GM18909 (cell line): Measurements from ENCODE around the gene AEBP2.
A peak's percentile ranks its signal among the peaks of the same experiment; 100 is the strongest.
"Not testable (repeated sequence)": the region's sequence is repeated elsewhere in the genome, so short reads cannot be mapped to it uniquely, and the experiment has no call there.

Source experiments
- ATAC-seq: cut with Tn5 transposase; IDR thresholded peaks from one replicate; pipeline ENCODE4 v1.9.1; 2021; ENCODE audit warnings: mild to moderate bottlenecking; ENCODE audit not compliant: unreplicated experiment, poor library complexity

Gene AEBP2, protein sequence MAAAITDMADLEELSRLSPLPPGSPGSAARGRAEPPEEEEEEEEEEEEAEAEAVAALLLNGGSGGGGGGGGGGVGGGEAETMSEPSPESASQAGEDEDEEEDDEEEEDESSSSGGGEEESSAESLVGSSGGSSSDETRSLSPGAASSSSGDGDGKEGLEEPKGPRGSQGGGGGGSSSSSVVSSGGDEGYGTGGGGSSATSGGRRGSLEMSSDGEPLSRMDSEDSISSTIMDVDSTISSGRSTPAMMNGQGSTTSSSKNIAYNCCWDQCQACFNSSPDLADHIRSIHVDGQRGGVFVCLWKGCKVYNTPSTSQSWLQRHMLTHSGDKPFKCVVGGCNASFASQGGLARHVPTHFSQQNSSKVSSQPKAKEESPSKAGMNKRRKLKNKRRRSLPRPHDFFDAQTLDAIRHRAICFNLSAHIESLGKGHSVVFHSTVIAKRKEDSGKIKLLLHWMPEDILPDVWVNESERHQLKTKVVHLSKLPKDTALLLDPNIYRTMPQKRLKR

DNA sequence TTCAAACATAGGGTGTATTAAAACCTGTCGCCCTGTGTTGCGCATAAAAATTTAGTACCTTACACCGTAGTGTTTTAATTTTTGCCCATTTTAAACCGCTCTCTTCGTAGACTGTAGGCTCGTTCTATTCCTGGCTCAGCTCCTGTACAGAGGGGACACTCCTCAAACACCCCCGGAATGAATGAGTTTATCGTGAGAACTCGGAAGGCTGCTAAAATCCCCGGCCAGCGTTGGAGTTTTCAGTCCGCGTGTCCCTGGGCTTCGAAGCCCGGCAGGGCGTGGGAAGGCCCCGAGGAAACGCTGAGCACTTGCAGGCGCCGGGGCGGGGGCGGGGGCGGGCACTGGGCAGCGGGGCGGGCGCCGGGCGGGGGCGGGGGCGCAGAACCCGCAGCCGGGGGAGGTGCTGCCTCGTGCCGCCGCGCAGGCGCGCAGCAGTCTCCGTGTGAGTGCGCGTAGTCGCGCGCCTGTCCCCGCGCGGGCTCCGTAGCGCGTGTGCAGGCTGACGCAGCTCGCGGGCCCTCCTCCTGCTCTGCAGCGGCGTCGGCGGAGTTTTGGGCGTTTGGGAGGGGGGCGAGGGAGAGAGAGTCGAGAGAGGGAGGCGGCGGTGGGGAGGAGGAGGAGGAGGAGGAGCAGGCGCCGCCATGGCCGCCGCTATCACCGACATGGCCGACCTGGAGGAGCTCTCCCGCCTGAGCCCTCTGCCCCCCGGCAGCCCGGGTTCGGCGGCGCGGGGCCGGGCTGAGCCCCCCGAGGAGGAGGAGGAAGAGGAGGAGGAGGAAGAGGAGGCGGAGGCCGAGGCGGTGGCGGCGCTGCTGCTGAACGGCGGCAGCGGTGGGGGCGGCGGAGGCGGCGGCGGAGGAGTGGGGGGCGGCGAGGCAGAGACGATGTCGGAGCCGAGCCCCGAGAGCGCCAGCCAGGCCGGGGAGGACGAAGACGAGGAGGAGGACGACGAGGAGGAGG lies at the start of gene AEBP2:
TSS of gene AEBP2 (plus strand) at position 434 of the 960 bp plus-strand sequence. CDS start at position 642, 208 bp downstream.
- ATAC-seq = peak; percentile 88

DNA sequence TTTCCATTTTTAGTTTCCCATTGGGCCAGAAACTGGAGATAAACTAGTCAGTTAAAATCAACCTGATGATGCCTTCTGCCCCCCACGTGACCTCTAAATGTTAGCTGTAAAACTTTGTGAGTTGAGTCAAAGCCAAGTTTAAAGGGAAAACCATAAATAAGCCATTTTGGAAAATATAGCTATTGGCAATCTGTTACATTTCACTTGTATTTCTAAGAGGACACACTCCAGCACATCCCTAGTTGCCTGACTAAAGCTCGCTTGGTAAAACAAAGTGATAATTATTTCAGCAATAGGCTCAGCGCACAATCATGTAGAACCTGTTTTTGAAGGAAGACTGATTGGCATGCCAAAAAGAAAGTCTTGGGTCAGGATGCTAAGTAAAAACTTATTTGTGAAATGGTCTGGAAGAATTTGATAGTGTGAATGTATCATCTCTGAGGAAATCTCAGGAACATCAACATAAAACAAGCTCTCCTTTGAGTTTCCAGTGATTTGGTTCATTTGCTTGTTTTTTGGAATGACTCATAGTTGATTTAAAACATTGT lies 49.2 kb upstream of the AEBP2 start:
- no peak for ATAC-seq

DNA sequence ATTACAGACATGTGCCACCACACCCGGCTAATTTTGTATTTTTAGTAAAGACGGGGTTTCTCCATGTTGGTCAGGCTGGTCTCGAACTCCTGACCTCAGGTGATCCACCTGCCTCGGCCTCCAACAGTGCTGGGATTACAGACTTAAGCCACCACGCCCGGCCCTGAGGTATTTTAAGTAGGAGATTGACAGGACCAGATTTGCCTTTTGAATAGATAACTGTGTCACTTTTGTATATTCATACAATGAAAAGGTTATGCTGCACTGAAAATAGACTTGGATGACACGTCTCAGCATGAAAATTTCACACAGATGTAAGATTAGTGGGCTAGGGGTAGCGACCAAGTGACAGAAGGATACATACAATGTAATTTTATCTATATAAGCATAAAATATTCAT lies 46.6 kb upstream of the AEBP2 start:
- ATAC-seq = not testable (repeated sequence)

DNA sequence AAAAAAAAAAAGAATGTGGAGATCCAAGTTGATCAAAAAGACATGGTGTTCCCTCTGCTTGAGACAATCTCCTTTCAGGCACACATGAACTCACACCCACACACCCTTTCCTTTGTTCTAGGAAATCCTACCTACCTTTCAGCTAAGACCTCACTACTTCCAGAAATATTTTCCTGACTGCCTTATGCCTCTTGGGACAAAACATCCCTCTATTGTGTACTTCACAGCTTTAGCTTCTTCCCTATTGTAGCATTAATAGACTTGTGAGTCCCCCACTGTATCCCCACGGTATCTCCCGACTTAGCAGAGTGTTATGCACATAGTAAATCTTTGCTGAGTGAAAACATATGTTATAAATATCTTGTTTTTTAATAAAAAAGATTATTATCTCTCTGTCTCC lies 44.9 kb upstream of the AEBP2 start:
- ATAC-seq = no peak

DNA sequence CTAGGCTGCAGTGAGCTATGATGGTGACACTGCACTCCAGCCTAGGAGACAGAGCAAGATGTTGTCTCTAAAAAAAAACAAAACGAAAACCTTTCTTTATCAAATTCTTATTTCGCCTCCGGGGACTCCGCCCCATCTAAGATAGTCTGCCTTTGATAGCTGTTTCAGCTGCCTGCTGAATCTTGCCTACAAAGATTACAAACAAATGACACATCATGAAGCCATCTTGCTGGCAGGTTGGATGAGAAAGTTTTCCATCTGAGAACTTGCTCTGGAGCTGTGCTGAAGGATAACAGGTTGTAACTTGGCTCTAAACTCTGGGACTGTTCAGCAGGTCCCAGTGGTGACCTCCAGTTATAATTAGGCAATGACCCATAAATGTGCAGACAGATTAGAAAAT lies 41.8 kb upstream of the AEBP2 start:
- ATAC-seq = no peak

DNA sequence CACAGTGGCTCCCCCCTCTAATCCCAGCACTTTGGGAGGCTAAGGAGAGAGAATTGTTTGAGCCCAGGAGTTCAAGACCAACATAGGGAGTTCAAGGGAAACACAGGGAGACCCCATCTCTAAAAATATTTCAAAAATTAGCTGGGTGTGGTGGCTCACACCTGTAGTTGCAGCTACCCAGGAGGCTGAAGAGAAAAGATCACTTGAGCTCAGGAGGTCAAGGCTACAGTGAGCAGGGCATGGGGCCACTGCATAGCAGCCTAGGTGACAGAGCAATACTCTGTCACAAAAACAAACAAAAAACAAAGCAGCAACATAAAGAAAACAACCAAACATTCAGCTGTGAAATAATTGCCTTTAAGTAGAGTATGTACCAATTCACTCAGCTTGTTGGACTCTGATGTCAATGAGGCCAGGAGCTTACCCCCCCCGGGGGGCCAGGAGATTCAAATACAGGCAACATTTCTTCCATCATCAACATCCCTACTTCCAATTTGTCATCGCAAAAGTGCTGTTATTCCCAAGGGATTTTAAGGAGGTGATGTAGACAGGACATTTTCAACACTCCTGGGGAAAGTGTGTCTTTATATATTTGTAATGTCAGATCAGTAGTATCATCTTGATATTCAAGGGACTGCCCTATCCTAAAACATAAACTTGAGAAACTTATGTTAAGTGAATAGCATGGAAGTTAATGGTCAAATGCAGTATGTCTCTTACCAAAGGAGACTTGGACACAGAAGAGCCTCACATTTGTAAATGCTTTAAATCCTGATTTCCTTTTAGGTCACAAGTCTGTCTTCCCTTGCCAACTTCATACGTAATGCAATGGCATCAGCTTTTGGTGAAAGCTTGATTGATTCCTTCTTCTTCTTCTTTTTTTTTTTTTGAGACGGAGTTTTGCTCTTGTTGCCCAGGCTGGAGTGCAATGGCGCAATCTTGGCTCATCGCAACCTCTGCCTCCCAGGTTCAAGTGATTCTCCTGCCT lies 40.6 kb upstream of the AEBP2 start:
- ATAC-seq = no peak

DNA sequence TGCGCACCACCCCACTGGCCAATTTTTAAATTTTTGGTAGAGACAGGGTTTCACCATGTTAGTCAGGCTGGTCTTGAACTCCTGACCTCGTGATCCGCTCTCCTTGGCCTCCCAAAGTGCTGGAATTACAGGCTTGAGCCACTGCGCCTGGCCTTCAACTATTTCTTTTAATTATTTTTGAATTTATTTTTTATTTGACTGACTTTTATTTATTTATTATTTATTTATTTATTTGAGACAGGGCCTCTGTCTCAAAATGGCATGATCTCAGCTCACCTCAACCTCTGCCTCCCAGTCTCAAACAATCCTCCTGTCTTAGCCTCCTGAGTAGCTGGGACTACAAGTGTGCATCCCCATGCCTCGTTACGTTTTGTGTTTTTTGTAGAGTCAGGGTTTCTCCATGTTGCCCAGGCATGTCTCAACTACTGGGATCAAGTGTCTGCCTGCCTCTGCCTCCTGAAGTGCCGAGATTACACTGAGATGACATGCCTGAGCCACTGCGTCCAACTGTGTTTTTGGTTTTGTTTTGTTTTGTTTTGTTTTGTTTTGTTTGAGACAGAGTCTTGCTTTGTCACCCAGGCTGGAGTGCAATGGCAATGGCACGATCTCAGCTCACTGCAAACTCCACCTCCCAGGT lies 38.5 kb upstream of the AEBP2 start:
- ATAC-seq = not testable (repeated sequence)

DNA sequence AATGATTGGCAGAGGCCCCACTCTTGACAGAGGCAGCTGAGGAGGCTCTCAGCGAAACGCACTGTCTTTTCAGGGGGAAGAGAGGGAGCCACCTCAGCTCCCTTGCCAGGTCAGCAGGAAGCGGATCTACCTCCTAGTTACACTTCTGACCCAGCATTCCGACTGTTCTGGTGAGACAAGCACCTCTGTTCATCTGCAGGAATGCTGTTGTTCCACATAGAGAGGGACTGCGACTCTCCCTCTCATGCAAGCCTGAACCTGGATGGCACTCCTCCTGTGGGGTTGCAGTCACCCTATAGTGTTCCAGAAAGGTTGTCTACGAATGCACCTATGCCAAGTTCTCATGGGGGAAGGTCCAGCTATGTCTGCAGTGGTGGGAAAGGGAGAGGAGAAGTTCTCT lies 37.1 kb upstream of the AEBP2 start:
- no peak for ATAC-seq

DNA sequence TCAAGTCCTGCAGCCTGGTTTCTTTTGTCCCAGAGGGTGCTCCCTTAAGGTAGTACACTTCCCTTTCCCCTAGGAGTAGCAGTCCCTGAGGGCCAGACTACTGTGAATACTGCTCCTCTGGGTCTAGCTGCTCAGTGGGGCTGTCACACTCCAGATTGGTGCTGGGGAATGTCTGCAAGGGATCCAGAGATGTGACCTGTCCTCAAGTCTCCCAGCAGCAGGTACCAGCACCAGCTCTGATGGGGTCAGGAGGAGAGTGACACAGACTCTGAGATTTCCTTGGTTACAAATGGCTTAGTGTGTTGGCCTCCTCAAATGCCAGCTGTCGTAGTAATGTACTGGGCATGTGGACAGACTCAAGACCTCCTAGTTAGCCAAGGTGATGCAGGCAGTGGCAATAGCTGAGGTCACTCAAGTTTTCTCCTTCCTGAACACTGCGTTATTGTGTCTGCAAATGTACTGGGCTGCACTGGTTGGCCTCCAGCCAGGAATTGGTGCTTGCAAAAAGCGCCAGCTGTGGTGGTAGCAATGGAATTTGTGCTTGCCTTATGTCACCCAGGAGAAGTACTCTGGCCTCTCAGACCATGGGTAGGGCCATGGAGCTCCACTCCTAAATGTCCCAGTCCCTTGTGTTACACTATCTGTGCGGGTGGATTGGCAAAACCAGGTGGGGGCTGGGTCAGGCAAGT lies 36.4 kb upstream of the AEBP2 start:
- ATAC-seq = no peak

DNA sequence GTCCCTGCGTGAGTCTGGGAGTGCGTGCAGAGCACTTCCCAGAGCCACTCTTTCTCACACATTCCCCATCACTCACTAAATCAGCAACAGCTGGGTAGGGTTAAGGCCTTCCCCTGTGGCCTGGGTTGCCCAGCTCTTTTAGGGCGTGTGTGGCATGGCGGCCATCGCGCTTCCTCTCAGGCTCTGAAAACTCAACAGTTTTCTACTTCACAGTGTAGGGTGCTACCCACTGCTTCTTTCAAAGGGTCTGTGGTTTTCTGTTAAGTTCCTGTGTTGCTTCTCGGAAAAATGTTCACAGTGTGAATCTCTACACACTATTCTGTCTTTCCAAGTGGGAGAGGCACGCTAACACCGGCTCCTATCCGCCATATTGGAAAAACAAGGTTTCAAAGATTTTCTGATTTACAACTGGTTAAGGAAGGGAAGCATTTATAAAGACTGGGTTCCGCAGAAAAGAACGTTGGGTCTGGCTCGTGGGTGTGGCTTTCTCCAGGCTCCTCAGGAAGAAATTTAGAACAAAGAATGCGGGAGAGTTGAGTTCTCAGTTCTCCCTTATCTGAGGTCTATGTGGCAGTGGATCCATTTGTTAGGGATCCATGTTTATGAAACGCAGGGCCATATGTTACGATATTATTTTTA lies 34.9 kb upstream of the AEBP2 start:
- no peak for ATAC-seq

DNA sequence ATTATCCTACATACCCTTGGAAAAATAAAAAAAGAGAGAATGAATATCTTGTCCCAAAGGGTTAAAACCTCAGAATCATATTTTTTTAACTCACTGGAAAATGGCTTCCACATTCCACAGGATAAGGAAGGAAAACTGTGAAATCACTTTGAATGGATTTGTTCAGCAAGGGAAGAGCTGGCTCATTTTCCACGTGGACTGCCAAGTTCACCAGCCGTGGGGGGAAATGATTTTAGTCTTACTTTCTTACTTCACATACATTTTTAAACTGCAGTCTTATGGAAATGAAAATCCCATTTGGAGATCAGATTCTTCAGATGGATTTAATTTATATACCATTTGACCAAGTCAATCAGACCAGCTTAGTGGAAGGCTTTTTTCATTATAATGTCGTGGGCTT lies 29.9 kb upstream of the AEBP2 start:
- no peak for ATAC-seq

DNA sequence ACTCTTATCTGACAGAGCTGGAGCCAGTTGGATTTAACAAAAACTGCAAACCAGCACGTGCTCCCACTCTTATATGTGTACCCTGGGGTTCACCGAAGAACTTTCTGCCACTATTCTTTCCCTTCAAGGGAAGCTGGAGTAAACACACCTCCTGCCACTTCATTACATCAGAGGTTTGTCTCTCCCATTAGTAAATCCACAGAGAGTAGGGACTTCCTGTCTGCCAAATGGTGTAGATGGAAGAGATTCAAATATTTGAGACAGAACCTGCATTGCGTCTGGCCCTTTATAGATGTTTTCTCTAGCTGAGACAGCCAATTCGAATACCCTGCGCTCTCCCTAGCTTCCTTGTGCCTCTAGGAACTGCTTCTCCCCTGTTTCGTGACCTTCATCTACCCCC lies 29.1 kb upstream of the AEBP2 start:
- ATAC-seq = no peak

DNA sequence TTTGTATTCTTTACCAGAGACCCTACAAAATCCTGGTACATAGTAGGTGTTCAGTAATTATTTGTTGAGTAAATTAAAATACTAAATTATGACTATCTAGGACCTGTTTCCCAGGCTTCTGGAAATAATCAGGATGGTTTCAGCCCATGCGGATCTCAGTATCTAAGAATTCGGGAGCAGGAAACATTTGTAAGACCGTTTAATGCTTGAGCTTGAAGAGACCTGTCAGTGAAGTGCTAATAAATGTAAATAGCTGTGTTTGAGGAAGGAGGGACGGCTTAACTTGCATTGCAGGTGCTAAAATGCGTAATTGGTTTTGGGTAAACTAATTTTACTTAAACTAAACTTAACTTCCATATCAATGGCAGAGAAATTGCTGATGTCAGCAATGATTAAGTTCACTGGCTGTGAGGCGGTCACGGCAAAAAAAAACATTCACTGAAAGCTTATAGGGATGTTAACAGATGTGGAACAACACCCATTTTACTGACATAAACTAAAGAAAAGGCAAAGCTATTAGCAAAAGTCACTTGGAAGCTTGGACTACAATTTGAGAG lies 28.6 kb upstream of the AEBP2 start:
- ATAC-seq = no peak

DNA sequence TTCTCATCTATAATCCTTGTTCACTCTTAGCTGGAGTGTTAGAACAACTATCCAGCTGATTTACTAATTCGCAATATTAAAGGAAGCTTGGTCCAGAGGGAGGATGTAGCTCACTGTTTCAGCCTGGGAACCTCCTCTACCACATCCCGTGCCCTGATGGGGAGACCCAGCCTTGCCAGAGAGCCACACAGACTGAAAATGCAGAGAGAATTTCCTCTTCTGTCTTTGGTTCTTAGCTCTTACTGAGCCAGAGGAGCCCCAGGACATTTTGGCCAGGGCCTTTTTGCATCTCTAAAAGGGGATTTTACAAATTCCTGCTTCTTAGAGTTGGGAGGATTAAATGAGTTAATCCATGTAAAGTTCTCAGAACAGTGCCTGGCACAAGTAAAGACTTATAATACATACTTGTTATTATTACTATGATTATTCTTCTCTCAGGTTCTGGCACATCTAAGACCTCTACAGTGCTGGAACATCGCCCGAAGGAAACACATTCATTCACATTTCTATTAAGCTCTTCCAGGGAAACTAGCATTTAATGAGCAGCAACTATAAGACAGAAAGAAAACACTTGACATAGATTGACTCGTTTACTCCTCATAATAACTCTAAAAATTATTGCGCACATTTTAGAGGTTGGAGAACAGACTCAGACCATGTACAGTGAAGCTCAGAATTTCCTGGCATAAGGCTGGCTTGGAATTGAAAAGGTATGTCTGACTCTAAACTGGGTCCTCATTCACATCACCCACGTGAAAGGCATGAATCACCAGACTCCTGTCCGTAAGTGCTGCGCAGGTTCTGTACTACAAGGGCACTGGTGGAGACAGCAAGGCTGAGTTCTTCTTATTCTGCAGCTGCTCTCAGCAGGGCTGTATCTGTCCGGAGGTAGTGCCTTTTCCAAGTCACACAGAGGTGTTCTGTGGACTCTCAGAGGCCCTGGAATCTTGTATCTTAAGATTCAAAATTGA lies 27.8 kb upstream of the AEBP2 start:
- no peak for ATAC-seq

DNA sequence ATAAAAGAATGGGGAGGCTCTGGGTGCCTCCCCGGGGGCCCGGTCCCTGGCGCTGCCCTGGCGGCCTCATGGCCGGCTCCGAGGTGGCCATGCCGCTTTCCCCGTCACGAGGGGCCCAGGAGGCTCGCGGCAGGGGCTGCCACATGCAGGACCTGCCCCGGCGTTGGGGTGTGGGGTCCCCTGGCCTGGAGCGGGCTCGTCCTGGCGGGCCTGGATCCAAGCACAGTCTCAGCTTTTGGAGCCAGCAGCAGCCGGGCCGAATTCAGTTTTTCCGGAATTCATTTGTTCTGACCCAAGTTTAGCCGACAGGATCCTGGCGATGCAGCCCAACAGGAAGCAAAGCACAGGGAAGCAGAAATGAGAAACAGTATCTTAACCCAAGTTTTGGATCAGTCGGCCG lies 26.4 kb upstream of the AEBP2 start:
- no peak for ATAC-seq

DNA sequence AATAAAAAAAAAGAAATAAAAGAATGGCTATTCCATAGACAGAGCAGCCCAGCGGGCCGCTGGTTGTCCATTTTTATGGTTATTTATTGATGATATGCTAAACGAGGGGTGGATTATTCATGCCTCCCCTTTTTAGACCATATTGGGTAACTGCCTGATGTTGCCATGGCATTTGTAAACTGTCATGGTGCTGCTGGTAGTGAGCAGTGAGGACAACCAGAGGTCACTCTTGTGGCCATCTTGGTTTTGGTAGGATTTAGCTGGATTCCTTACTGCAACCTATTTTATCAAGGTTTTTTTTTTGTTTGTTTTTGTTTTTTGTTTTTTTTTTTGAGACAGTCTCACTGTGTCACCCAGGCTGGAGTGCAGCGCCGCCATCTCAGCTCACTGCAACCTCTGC lies 25.7 kb upstream of the AEBP2 start:
- not testable (repeated sequence) for ATAC-seq

DNA sequence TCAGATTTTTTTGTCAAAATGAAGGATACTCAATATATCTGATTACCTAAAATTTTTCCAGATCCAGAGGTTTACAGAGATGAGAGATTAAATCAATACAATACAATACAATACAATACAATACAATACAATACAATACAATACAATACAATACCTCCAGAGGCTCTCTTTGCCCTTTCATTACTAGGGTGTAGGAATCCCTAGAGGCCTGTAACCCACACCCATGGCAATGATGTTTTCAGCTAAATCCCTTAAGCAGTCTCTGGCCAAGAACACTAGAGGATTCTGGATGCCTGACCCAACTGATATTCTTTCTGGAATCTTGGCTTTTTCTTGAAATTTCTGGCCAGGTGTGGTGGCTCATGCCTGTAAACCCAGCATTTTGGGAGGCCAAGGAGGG lies 23.7 kb upstream of the AEBP2 start:
- no peak for ATAC-seq
